ENCODE data around the gene FARSA.

- no peak for TF ChIP-seq EP300 (IDR thresholded peaks at IDR 0.05)
- TF ChIP-seq, protein P1, sequence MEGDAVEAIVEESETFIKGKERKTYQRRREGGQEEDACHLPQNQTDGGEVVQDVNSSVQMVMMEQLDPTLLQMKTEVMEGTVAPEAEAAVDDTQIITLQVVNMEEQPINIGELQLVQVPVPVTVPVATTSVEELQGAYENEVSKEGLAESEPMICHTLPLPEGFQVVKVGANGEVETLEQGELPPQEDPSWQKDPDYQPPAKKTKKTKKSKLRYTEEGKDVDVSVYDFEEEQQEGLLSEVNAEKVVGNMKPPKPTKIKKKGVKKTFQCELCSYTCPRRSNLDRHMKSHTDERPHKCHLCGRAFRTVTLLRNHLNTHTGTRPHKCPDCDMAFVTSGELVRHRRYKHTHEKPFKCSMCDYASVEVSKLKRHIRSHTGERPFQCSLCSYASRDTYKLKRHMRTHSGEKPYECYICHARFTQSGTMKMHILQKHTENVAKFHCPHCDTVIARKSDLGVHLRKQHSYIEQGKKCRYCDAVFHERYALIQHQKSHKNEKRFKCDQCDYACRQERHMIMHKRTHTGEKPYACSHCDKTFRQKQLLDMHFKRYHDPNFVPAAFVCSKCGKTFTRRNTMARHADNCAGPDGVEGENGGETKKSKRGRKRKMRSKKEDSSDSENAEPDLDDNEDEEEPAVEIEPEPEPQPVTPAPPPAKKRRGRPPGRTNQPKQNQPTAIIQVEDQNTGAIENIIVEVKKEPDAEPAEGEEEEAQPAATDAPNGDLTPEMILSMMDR (IDR thresholded peaks at IDR 0.05) = no peak
Observed at GRCh38 chr19:12873891-12874745, 59.4 kb downstream of the FARSA start.
